Measurements from ENCODE around the gene AAGAB. TPM values are rescaled to one million over a fixed set of nuclear protein-coding genes. Genes with fewer than 3 reads are reported as not detected.
"Not testable (repeated sequence)": the region's sequence is repeated elsewhere in the genome, so short reads cannot be mapped to it uniquely, and the experiment has no call there.

AAGAB gene
- total RNA-seq, 1 donor from 2014 or later = 13.6 TPM

DNA sequence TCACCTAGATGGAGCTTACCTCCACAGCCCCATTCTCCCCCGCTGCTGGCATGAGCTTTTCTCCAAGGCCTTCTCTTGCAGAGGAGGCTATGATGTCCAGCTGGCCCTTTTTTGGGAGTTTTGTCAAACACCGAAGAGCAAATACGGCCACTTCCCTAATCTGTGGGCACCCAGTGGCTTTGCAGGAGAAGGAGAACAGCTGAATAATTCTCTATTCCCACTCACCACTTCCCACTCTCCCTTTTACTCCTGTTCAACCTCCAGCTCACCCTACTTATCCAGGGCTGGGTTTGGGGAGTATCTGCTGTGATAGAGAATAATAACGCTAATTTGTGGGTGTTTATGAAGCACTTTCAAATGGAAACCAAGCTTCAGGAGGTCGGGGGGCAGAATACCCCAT, 93.0 kb downstream of the AAGAB start:
- Histone ChIP-seq H3K9me3 (ENCODE audit: control insufficient read depth in 3 of 3, low read length in 3 of 3) (no peaks in the 10 kb centered on the region), H3K4me3 (ENCODE audit: low read length in 3 of 3) (no peak overlapping the region), H3K27ac (ENCODE audit: low read depth, low read length) (no peak overlapping the region), H3K9ac (ENCODE audit: low read depth in 1 of 3, low read length in 3 of 3) (no peak overlapping the region), H3K36me3 (ENCODE audit: control insufficient read depth in 3 of 3, insufficient read depth in 3 of 3, low read length in 3 of 3) (peaks cover 2 to 12% (median 7%) of the 10 kb centered on the region in 3 donors), H3K27me3 (ENCODE audit: control insufficient read depth in 3 of 3, insufficient read depth in 3 of 3, low read length in 3 of 3) (no peaks in the 10 kb centered on the region), H3K4me1 (ENCODE audit: control insufficient read depth in 3 of 3, insufficient read depth in 3 of 3, low read length in 3 of 3) (peaks cover 59 to 72% (median 66%) of the 10 kb centered on the region in 3 donors)

DNA sequence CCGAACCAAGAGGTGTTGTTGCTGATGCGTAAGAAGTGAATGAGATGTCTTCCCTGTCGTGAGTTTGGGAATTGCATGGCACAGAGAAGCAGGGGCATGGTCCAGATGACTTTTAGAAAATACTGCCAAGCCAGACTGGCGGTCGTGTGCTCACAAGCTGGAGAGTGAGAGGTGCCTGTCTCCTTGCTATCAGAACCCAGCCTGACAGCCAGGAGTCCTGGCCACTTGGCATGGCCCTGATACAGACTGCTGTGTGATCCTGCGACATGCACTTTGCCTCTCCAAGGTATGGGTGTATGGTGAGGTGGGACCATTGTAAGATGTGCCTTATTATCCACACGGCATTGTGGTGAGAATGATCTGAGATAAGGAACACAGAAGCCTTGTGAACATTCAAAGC, 96.1 kb downstream of the AAGAB start:
- Histone ChIP-seq H3K4me3 (ENCODE audit: low read length in 3 of 3) (peak overlapping the region in 1 of 3 donors; percentile 7), H3K27ac (ENCODE audit: low read depth, low read length) (peak overlapping the region; percentile 21), H3K36me3 (ENCODE audit: control insufficient read depth in 3 of 3, insufficient read depth in 3 of 3, low read length in 3 of 3) (peaks cover 0 to 2% (median 0%) of the 10 kb centered on the region in 3 donors), H3K9me3 (ENCODE audit: control insufficient read depth in 3 of 3, low read length in 3 of 3) (no peaks in the 10 kb centered on the region), H3K27me3 (ENCODE audit: control insufficient read depth in 3 of 3, insufficient read depth in 3 of 3, low read length in 3 of 3) (no peaks in the 10 kb centered on the region), H3K9ac (ENCODE audit: low read depth in 1 of 3, low read length in 3 of 3) (peak overlapping the region in 1 of 3 donors; percentile 26), H3K4me1 (ENCODE audit: control insufficient read depth in 3 of 3, insufficient read depth in 3 of 3, low read length in 3 of 3) (peaks cover 40 to 55% (median 41%) of the 10 kb centered on the region in 3 donors)

DNA sequence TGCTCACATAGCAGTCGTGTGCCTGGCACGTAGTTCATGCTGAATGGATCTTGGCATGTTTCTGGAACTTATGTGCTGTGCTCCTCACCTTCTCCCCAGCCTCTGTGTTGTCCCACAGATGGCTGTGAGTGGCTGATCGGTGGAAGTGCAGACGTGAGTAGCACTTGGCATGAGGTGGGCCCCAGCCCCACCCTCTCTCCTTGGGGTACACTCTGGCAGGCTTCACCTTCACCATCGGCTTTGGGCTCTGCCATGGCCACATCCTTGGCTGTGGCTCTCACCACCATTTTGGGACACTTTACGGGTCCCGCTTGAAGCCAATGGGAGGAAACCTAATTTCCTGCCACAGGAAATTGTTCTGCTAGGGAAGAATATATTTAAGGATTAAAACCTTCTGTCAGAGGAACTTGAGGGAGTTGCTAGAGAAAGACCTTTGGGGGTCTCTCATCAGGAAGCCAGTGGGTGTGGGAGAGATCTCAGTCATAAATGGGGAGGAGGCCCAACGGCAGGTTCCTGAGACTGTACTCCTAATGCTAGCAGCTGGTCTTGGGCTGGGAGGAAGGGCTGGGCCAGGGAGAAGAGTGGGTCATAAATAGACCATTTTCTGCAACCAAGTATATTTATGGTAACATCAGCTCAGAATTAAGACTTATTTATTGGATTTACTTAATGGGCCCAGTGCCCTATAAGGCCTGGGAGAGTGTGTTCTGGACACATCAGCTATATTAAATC, 96.8 kb downstream of the AAGAB start:
- no peaks in the 10 kb centered on the region for H3K9me3 ChIP-seq (ENCODE audit: control insufficient read depth in 3 of 3, low read length in 3 of 3)
- H3K36me3 ChIP-seq (ENCODE audit: control insufficient read depth in 3 of 3, insufficient read depth in 3 of 3, low read length in 3 of 3) = peaks cover 0 to 2% (median 0%) of the 10 kb centered on the region in 3 donors
- peaks cover 37 to 52% (median 38%) of the 10 kb centered on the region in 3 donors for H3K4me1 ChIP-seq (ENCODE audit: control insufficient read depth in 3 of 3, insufficient read depth in 3 of 3, low read length in 3 of 3)
- H3K27me3 ChIP-seq (ENCODE audit: control insufficient read depth in 3 of 3, insufficient read depth in 3 of 3, low read length in 3 of 3) = no peaks in the 10 kb centered on the region
- no peak overlapping the region for H3K9ac ChIP-seq (ENCODE audit: low read depth in 1 of 3, low read length in 3 of 3)
- H3K27ac ChIP-seq (ENCODE audit: low read depth, low read length) = peak overlapping the region; percentile 21
- peak overlapping the region in 1 of 3 donors; percentile 18 for H3K4me3 ChIP-seq (ENCODE audit: low read length in 3 of 3)

DNA sequence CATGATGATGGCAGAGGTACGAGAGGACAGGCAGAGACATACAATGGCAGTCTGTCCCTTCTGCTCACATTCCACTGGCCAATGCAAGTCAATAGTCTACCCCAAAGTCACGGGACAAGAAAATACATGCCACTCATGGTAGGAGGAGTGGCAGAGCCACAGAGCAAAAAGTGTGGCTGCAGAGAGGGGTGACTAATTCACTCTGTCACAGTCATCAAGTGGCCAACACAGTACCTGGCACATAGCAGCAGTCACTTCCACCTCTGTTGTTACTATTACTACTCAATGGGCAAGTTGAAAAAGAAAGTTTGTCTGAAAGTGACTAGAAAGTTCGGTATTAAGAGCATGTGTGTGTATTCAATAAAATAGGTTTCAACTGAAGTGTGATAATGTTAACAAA, 97.6 kb downstream of the AAGAB start:
- H3K4me1 ChIP-seq (ENCODE audit: control insufficient read depth in 3 of 3, insufficient read depth in 3 of 3, low read length in 3 of 3) = peaks cover 30 to 46% (median 33%) of the 10 kb centered on the region in 3 donors
- H3K9me3 ChIP-seq (ENCODE audit: control insufficient read depth in 3 of 3, low read length in 3 of 3) = no peaks in the 10 kb centered on the region
- H3K27ac ChIP-seq (ENCODE audit: low read depth, low read length) = no peak overlapping the region
- H3K27me3 ChIP-seq (ENCODE audit: control insufficient read depth in 3 of 3, insufficient read depth in 3 of 3, low read length in 3 of 3) = no peaks in the 10 kb centered on the region
- no peak overlapping the region for H3K4me3 ChIP-seq (ENCODE audit: low read length in 3 of 3)
- H3K9ac ChIP-seq (ENCODE audit: low read depth in 1 of 3, low read length in 3 of 3) = no peak overlapping the region
- peaks cover 0 to 2% (median 0%) of the 10 kb centered on the region in 3 donors for H3K36me3 ChIP-seq (ENCODE audit: control insufficient read depth in 3 of 3, insufficient read depth in 3 of 3, low read length in 3 of 3)

DNA sequence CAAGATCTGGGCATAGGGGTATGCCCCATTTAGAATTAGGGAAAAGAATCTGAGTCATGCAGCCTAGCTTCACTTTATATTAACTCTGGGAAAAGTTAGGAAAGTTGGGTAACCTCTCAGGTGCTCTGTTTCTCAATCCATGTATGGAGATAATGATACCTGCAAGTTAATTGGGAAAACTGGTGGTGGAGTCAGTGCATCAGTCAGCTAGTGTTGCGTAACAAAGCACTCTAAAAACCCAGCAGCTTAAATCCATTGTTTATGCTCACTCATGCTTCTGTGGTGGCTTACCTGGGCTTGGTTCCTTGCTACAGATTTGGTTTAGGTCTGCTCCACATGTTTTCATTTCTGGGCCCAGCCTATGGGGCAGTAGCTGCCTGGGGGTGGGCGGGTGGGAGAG, 98.0 kb downstream of the AAGAB start:
- no peak overlapping the region for H3K4me3 ChIP-seq (ENCODE audit: low read length in 3 of 3)
- H3K27ac ChIP-seq (ENCODE audit: low read depth, low read length) = no peak overlapping the region
- no peaks in the 10 kb centered on the region for H3K9me3 ChIP-seq (ENCODE audit: control insufficient read depth in 3 of 3, low read length in 3 of 3)
- H3K36me3 ChIP-seq (ENCODE audit: control insufficient read depth in 3 of 3, insufficient read depth in 3 of 3, low read length in 3 of 3) = peaks cover 0 to 2% (median 0%) of the 10 kb centered on the region in 3 donors
- H3K4me1 ChIP-seq (ENCODE audit: control insufficient read depth in 3 of 3, insufficient read depth in 3 of 3, low read length in 3 of 3) = peaks cover 27 to 42% (median 29%) of the 10 kb centered on the region in 3 donors
- H3K27me3 ChIP-seq (ENCODE audit: control insufficient read depth in 3 of 3, insufficient read depth in 3 of 3, low read length in 3 of 3) = no peaks in the 10 kb centered on the region
- H3K9ac ChIP-seq (ENCODE audit: low read depth in 1 of 3, low read length in 3 of 3) = no peak overlapping the region

DNA sequence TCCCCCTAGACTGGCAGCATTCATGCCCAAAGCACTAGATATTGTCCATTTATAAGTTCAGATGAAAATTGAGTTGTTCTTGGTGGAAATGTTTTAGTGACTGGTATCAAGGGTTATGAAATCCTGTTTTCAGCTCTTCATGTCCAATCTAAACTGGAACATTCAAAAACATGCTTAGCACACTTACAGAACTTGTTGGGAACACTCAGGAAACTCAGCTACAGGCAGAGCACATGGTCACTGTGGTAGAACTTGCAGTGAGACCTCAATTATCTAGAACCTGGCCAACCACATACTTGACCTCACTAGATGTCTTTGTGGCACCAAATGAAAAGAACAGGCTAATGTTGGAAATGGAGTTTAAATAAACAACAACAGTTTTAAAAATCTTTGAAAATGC, 100.2 kb downstream of the AAGAB start:
- Histone ChIP-seq H3K9ac (ENCODE audit: low read depth in 1 of 3, low read length in 3 of 3) (no peak overlapping the region), H3K27ac (ENCODE audit: low read depth, low read length) (no peak overlapping the region), H3K4me1 (ENCODE audit: control insufficient read depth in 3 of 3, insufficient read depth in 3 of 3, low read length in 3 of 3) (peaks cover 34 to 49% (median 34%) of the 10 kb centered on the region in 3 donors), H3K4me3 (ENCODE audit: low read length in 3 of 3) (no peak overlapping the region), H3K9me3 (ENCODE audit: control insufficient read depth in 3 of 3, low read length in 3 of 3) (no peaks in the 10 kb centered on the region), H3K27me3 (ENCODE audit: control insufficient read depth in 3 of 3, insufficient read depth in 3 of 3, low read length in 3 of 3) (no peaks in the 10 kb centered on the region), H3K36me3 (ENCODE audit: control insufficient read depth in 3 of 3, insufficient read depth in 3 of 3, low read length in 3 of 3) (peaks cover 0 to 2% (median 0%) of the 10 kb centered on the region in 3 donors)

DNA sequence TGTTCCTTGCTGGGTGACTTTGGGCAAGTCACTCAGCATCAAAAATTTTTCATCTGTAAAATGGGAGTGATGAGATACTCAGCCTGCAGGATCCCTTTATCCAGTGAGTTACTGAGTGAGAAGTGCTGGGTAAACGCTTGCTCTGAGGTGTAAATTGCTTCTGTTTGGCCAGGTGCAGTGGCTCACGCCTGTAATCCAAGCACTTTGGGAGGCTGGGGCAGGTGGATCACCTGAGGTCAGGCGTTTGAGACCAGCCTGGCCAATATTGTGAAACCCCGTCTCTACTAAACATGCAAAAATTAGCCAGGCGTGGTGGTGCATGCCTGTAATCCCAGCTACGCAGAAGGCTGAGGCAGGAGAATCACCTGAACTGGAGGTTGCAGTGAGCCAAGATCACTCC, 101.4 kb downstream of the AAGAB start:
- H3K4me1 ChIP-seq (ENCODE audit: control insufficient read depth in 3 of 3, insufficient read depth in 3 of 3, low read length in 3 of 3) = peaks cover 35 to 49% (median 38%) of the 10 kb centered on the region in 3 donors
- not testable (repeated sequence) for H3K27ac ChIP-seq (ENCODE audit: low read depth, low read length); H3K36me3 ChIP-seq (ENCODE audit: control insufficient read depth in 3 of 3, insufficient read depth in 3 of 3, low read length in 3 of 3); H3K4me3 ChIP-seq (ENCODE audit: low read length in 3 of 3); H3K9me3 ChIP-seq (ENCODE audit: control insufficient read depth in 3 of 3, low read length in 3 of 3); H3K9ac ChIP-seq (ENCODE audit: low read depth in 1 of 3, low read length in 3 of 3); H3K27me3 ChIP-seq (ENCODE audit: control insufficient read depth in 3 of 3, insufficient read depth in 3 of 3, low read length in 3 of 3)

DNA sequence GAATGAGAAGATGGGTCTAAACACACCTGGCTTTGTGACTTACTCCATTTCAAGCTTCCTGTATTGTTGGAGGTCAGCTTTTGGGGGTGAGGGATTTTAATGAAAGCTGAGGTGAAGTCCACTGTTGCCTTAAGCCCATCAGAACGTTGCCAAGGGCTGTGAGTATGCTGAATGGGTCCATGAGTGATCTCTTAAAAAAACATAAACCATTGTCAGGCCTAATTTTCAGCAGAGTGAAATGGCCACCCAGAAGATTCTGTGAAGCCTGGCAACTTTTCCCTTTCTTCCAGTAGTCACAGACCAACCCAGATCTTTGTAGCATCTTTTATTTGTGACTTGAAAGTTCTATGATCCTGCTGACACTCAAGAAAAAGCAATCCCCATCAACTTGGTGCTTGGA, 102.0 kb downstream of the AAGAB start:
- H3K4me1 ChIP-seq (ENCODE audit: control insufficient read depth in 3 of 3, insufficient read depth in 3 of 3, low read length in 3 of 3) = peaks cover 35 to 49% (median 38%) of the 10 kb centered on the region in 3 donors
- no peaks in the 10 kb centered on the region for H3K9me3 ChIP-seq (ENCODE audit: control insufficient read depth in 3 of 3, low read length in 3 of 3)
- peaks cover 0 to 2% (median 0%) of the 10 kb centered on the region in 3 donors for H3K36me3 ChIP-seq (ENCODE audit: control insufficient read depth in 3 of 3, insufficient read depth in 3 of 3, low read length in 3 of 3)
- no peaks in the 10 kb centered on the region for H3K27me3 ChIP-seq (ENCODE audit: control insufficient read depth in 3 of 3, insufficient read depth in 3 of 3, low read length in 3 of 3)
- H3K4me3 ChIP-seq (ENCODE audit: low read length in 3 of 3) = no peak overlapping the region
- H3K27ac ChIP-seq (ENCODE audit: low read depth, low read length) = no peak overlapping the region
- H3K9ac ChIP-seq (ENCODE audit: low read depth in 1 of 3, low read length in 3 of 3) = no peak overlapping the region

Other genes starting within 250 kb of the AAGAB start
- gene SMAD3, start 189.1 kb downstream of the AAGAB start, total RNA-seq = 17.2 TPM
- gene IQCH, start 125 bp upstream of the AAGAB start, total RNA-seq = 3.1 TPM